Body of pancreas (tissue), 4 donors: ENCODE measurements around the gene MICAL2. TPM values are rescaled to one million over a fixed set of nuclear protein-coding genes. Genes with fewer than 3 reads are reported as not detected.
A peak's percentile ranks its signal among the peaks of the same experiment; 100 is the strongest.

Source experiments
- ATAC-seq: fragments of 150-250 bp; one replicate; pipeline ENCODE4 v1.9.1; 2016
- DNase-seq, 4 donors: peaks; one replicate each; pipeline ENCODE4 v3.0.0-alpha.2; 2019
- H3K27ac ChIP-seq, 4 donors: fragments of 200-600 bp; sonication (generic); 1 replicate in 3 of 4; 2 replicates in 1 of 4; pipeline versions ENCODE4 v1.5.1 to v1.6.1; 2016 to 2019; ENCODE audit warnings: mild to moderate bottlenecking in 1 of 4, mixed read lengths in 1 of 4, moderate library complexity in 1 of 4
- H3K27me3 ChIP-seq, 2 donors: fragments of 200-600 bp; sonication (generic); one replicate each; pipeline ENCODE4 v1.6.0; 2016; ENCODE audit warnings: mild to moderate bottlenecking in 1 of 2
- H3K36me3 ChIP-seq, 2 donors: fragments of 200-600 bp; sonication (generic); replicated peaks in 1 of 2; 2 replicates each; pipeline ENCODE4 v1.5.1; 2016; ENCODE audit warnings: low read depth in 2 of 2; ENCODE audit not compliant: insufficient read depth in 1 of 2
- H3K4me1 ChIP-seq: fragments of 200-600 bp; sonication (generic); one replicate; pipeline ENCODE4 v1.6.0; 2016
- H3K4me3 ChIP-seq, 2 donors: fragments of 200-600 bp; sonication (generic); 1 replicate in 1 of 2; 2 replicates in 1 of 2; pipeline ENCODE4 v1.5.1; 2016 to 2019
- H3K9me3 ChIP-seq, 3 donors: fragments of 200-600 bp; sonication (generic); 1 replicate in 2 of 3; 2 replicates in 1 of 3; pipeline ENCODE4 v1.5.1; 2016
- POLR2A ChIP-seq, 3 donors: fragments of 450-650 bp; IDR thresholded peaks; one replicate each; pipeline ENCODE4 v1.6.1; 2016; ENCODE audit warnings: antibody characterized with exemption in 3 of 3, mild to moderate bottlenecking in 2 of 3
- WGBS, 2 donors: methylation state at CpG; one replicate each; pipeline ENCODE4 v1.1.5; 2017; 5-methylcytosine and 5-hydroxymethylcytosine counted together
- intact Hi-C: fragments of 100-400 bp; cut with DNase I; formaldehyde crosslinking; loops from one replicate; pipeline ENCODE4 v1.15.1; 2023
- total RNA-seq, 2 donors: library from RNA; depleted of rRNA; stranded (reverse); fragments of >200 nt; gene quantifications; one replicate each; pipeline ENCODE4 v1.1.0, GENCODE V29; 2016
- TF ChIP-seq, protein P1 (sequence below), 7 experiments: fragments of 450-650 bp in 4 of 7; fragments of 200-600 bp in 3 of 7; sonication (generic) in 3 of 7; IDR thresholded peaks; one replicate each; pipeline ENCODE4 v1.5.1; 2016 to 2019; ENCODE audit warnings: antibody characterized with exemption in 7 of 7

The MICAL2 gene
- total RNA-seq, 2 donors from 2014 or later = 16.6 to 24.4 TPM

DNA sequence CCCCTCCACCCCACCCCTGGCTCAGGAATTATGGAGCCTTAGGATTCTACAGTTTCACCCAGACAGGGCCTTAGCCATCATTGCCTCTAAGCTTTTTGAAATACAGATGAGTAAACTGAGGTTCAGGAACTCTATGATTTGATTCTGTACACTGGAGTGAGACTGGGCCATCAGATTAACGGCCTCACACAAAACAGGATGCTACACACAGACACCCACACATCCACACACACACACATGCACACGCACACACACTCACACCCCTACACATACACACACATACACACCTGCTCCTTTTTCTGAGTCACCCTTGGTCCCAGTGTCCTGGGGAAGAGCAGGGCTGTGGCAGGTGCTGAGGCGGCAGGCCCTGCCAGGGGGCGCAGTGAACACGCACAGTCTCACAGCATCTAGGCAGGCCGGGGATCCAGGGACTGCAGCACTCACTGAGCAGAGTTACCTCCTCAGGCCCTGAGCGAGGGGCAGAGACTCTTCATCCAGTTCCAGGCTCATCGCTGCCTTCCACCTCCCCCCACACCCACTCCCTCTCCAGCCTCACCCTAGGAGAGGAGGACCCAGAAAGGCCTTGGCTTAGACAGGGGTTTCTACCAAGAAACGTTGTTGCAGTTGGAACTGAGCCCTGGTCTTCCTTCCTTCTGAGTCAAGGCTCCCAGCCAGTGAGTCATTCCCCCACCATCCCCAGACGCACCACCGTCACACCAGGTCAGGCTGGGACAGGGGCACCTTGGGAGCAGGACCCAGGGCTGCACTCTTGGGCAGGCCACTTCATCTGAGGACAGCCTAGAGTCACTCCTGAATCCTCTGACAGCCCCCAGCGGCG, 177.2 kb downstream of the MICAL2 start:
- ATAC-seq = peak; percentile 50
- H3K27me3 ChIP-seq = no peaks in the 10 kb centered on the region
- no peaks in the 10 kb centered on the region for H3K4me1 ChIP-seq
- H3K27ac ChIP-seq = peak overlapping the region in 1 of 4 donors; percentile 24
- peak in 2 of 4 donors; percentile 41 to 52 for DNase-seq
- TF ChIP-seq, protein P1, sequence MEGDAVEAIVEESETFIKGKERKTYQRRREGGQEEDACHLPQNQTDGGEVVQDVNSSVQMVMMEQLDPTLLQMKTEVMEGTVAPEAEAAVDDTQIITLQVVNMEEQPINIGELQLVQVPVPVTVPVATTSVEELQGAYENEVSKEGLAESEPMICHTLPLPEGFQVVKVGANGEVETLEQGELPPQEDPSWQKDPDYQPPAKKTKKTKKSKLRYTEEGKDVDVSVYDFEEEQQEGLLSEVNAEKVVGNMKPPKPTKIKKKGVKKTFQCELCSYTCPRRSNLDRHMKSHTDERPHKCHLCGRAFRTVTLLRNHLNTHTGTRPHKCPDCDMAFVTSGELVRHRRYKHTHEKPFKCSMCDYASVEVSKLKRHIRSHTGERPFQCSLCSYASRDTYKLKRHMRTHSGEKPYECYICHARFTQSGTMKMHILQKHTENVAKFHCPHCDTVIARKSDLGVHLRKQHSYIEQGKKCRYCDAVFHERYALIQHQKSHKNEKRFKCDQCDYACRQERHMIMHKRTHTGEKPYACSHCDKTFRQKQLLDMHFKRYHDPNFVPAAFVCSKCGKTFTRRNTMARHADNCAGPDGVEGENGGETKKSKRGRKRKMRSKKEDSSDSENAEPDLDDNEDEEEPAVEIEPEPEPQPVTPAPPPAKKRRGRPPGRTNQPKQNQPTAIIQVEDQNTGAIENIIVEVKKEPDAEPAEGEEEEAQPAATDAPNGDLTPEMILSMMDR (IDR thresholded peaks at IDR 0.05) = no peak
- no peak for TF ChIP-seq POLR2A (IDR thresholded peaks at IDR 0.05)
- no peaks in the 10 kb centered on the region for H3K9me3 ChIP-seq
- no peak overlapping the region for H3K4me3 ChIP-seq
- WGBS, 2 donors = 78 to 79% methylated on average over 8 to 13 of the region's 13 CpGs
- intact Hi-C loops = no loop called here
- H3K36me3 ChIP-seq = no peaks in the 10 kb centered on the region

DNA sequence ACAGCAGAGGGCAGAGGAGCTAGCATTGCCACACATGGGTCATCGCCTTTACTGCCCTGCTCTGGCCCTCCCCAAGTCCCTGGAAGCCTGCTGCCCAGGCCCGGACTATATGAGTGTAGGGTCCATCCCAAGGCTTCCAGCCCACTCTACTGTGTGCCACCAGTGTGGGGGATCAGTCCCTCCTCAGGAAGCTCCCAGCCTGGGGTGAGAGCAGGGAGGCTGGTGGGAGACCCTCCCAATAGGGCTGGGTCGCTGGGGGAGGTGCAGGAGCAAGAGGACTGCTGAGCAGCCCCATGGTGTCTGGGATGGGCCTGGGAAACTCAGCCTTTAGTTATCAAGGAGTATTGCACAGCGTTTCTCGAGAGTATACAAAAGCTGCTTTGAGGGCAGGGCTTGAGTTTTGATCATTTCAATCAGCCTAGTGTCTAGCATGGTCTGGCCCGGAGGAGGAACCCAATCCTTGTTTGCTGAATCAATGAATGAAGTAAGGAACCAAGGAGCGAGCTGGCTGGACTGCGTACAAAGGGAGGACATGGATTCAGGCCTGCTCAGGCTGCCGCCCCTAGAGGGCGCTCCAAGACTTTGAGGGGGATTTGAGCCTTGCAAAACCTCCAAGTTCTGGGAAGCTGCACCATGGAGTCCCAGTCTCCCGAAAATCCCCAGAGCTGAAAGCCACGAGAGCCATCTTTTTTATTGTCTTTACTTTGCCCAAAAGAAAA, 178.0 kb downstream of the MICAL2 start:
- H3K9me3 ChIP-seq = no peaks in the 10 kb centered on the region
- 23 to 40% methylated on average over 8 to 12 of the region's 12 CpGs for WGBS, 2 donors
- H3K4me3 ChIP-seq = no peak overlapping the region
- ATAC-seq (peak; percentile 74), DNase-seq (peak; percentile 70 to 80 (median 77))
- no peaks in the 10 kb centered on the region for H3K36me3 ChIP-seq
- no peaks in the 10 kb centered on the region for H3K4me1 ChIP-seq
- no peak for TF ChIP-seq POLR2A (IDR thresholded peaks at IDR 0.05)
- TF ChIP-seq, protein P1 (IDR thresholded peaks at IDR 0.05) = peak; percentile 68 to 79 (median 74)
- H3K27me3 ChIP-seq = no peaks in the 10 kb centered on the region
- intact Hi-C loops = no loop called here
- H3K27ac ChIP-seq = no peak overlapping the region

- ATAC-seq (no peak), DNase-seq (no peak)
- H3K4me3 ChIP-seq = no peak overlapping the region
- H3K4me1 ChIP-seq = no peaks in the 10 kb centered on the region
- no peaks in the 10 kb centered on the region for H3K27me3 ChIP-seq
- H3K36me3 ChIP-seq = no peaks in the 10 kb centered on the region
- intact Hi-C loops = no loop called here
- H3K9me3 ChIP-seq = no peaks in the 10 kb centered on the region
- H3K27ac ChIP-seq = no peak overlapping the region
- WGBS, 2 donors = 82 to 89% methylated on average over 12 to 13 of the region's 14 CpGs
- no peak for TF ChIP-seq POLR2A (IDR thresholded peaks at IDR 0.05)
- TF ChIP-seq, protein P1 (IDR thresholded peaks at IDR 0.05) = no peak
Observed at GRCh38 chr11:12288931-12289666, 178.7 kb downstream of the MICAL2 start.

DNA sequence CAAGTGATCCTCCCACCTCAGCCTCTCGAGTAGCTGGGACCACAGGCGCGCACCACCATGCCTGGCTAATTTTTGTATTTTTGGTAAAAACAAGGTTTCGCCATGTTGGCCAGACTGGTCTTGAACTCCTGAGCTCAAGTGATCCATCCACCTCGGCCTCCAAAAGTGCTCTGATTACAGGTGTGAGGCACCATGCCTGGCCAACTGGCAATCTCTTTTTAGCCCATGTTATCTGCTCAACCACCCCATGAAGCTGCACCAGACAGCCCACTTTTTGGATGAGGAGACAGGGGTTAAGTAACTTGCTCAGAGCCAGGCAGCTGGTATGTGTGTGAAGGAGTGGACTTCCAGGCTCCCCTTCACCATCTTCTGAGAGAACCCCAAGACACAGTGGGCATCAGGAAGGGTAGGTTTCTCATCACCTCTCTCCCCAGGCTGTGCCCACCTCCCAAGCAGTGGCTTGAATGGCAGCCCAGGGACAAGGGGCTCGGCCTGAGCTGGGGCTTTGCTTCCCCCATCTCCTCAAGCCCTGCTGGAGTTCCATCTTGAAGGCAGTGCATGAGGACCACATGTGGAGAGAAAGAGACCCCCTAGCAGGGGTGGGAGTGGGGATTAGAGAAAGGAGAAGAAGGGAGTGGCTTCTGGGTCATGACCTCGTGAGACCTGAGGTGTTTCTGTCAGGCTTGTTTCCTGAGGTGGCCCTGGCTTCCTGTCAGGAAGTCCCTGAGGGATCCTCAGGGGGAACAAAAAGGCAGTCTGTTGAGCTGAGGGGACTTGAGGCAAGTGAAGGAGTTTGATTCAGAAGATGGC, 179.5 kb downstream of the MICAL2 start:
- WGBS, 2 donors = 85 to 91% methylated on average over 6 to 7 of the region's 7 CpGs
- Histone ChIP-seq H3K4me3 (no peak overlapping the region), H3K4me1 (no peaks in the 10 kb centered on the region), H3K36me3 (no peaks in the 10 kb centered on the region), H3K9me3 (no peaks in the 10 kb centered on the region), H3K27ac (no peak overlapping the region), H3K27me3 (no peaks in the 10 kb centered on the region)
- ATAC-seq (no peak), DNase-seq (no peak)
- TF ChIP-seq, protein P1 (IDR thresholded peaks at IDR 0.05) = no peak
- no peak for TF ChIP-seq POLR2A (IDR thresholded peaks at IDR 0.05)
- intact Hi-C loops = no loop called here
